K562 (cell line): ENCODE measurements around the gene RNASEH2A. TPM values are rescaled to one million over a fixed set of nuclear protein-coding genes. Genes with fewer than 3 reads are reported as not detected.
A peak's percentile ranks its signal among the peaks of the same experiment; 100 is the strongest.

Source experiments
- CTBP1 ChIP-seq: fragments of 450-650 bp; IDR thresholded peaks from 2 replicates; pipeline ENCODE4 v1.6.1; 2016; ENCODE audit warnings: borderline replicate concordance
- KAT8 ChIP-seq: fragments of 450-650 bp; IDR thresholded peaks from 2 replicates; pipeline ENCODE4 v1.6.1; 2016; ENCODE audit warnings: low read depth, mild to moderate bottlenecking
- ZNF592 ChIP-seq: fragments of 450-650 bp; IDR thresholded peaks from 2 replicates; pipeline ENCODE4 v1.6.1; 2017; ENCODE audit warnings: antibody characterized with exemption, mild to moderate bottlenecking
- ZNF740 ChIP-seq, 3 experiments: fragments of 200-800 bp in 1 of 3; sonication (Bioruptor generic) in 1 of 3; sonication (generic) in 1 of 3; formaldehyde crosslinking in 1 of 3; IDR thresholded peaks; 2 replicates each; pipeline versions ENCODE4 v1.6.1 to v1.8.0; 2016 to 2022; ENCODE audit warnings: mild to moderate bottlenecking in 2 of 3, missing compliant biosample characterization in 2 of 3, missing genetic modification characterization in 2 of 3, missing genetic modification reagents in 1 of 3
- polyA plus RNA-seq, 8 experiments: library from polyadenylated mRNA; depleted of rRNA in 4 of 8; stranded (reverse) in 5 of 8; unstranded in 3 of 8; fragments of >200 nt; fragmentation: Nextera tagmentation in 2 of 8; fragmentation: Illumina TruSeq in 1 of 8; extraction: Ambion mirVana in 2 of 8; extraction: Trizol in 1 of 8; gene quantifications; 2 replicates each; pipeline versions ENCODE4 v1.2.1 to v1.2.3, GENCODE V29; 2011 to 2014; ENCODE audit warnings: inconsistent platforms in 1 of 8, missing spikeins in 1 of 8
- total RNA-seq, 7 experiments: library from RNA; depleted of rRNA in 6 of 7; stranded (reverse); fragments of >200 nt in 6 of 7; fragmentation: Illumina TruSeq in 2 of 7; extraction: Trizol in 2 of 7; gene quantifications; 2 replicates each; pipeline versions ENCODE4 v1.2.1 to v1.2.3, GENCODE V29; 2011 to 2021; ENCODE audit warnings: low replicate concordance in 1 of 7
- TF ChIP-seq, protein P1 (sequence below): sonication (generic); formaldehyde crosslinking; IDR thresholded peaks from 2 replicates; pipeline ENCODE4 v1.8.0; 2022; ENCODE audit warnings: mild to moderate bottlenecking, missing genetic modification reagents

RNASEH2A gene
- total and polyA plus RNA-seq, 9 of the 15 experiments (the other 6 are each of a cell fraction or from before 2014, with no cell fraction given): 22.3 to 78.0 (median 61.7) TPM

DNA sequence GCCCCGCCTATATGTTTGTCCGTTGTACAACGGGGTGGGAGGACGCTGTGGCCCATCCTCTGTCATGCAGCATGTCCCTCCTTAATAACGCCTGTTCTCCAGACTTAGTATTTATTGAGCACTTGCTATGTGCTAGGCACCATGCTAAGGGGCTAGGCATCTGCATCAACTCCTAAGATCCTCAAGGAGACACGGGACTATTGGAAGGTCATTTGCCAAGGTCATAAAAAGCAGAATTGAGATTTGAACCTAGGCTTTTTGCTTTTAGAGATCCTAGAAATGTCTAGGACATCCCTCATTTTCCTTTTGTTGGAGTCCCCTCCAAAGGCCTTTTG lies 30.1 kb downstream of the RNASEH2A start (continued):
- TF ChIP-seq ZNF740 (CRISPR knock-in tag; IDR thresholded peaks at IDR 0.05) (0 out of 2 replicates have a peak, but pooled peaks have one; percentile 38), ZNF740 (tag; IDR thresholded peaks at IDR 0.05) (no peak), KAT8 (no peak), ZNF592 (no peak), CTBP1 (0 out of 2 replicates have a peak, but pooled peaks have one; percentile 5)
- TF ChIP-seq, protein P1, sequence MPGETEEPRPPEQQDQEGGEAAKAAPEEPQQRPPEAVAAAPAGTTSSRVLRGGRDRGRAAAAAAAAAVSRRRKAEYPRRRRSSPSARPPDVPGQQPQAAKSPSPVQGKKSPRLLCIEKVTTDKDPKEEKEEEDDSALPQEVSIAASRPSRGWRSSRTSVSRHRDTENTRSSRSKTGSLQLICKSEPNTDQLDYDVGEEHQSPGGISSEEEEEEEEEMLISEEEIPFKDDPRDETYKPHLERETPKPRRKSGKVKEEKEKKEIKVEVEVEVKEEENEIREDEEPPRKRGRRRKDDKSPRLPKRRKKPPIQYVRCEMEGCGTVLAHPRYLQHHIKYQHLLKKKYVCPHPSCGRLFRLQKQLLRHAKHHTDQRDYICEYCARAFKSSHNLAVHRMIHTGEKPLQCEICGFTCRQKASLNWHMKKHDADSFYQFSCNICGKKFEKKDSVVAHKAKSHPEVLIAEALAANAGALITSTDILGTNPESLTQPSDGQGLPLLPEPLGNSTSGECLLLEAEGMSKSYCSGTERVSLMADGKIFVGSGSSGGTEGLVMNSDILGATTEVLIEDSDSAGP (CRISPR knock-in tag): no peak
